ENCODE data around the gene ECM2.
"Not testable (repeated sequence)": the region's sequence is repeated elsewhere in the genome, so short reads cannot be mapped to it uniquely, and the experiment has no call there.

ECM2 gene

DNA sequence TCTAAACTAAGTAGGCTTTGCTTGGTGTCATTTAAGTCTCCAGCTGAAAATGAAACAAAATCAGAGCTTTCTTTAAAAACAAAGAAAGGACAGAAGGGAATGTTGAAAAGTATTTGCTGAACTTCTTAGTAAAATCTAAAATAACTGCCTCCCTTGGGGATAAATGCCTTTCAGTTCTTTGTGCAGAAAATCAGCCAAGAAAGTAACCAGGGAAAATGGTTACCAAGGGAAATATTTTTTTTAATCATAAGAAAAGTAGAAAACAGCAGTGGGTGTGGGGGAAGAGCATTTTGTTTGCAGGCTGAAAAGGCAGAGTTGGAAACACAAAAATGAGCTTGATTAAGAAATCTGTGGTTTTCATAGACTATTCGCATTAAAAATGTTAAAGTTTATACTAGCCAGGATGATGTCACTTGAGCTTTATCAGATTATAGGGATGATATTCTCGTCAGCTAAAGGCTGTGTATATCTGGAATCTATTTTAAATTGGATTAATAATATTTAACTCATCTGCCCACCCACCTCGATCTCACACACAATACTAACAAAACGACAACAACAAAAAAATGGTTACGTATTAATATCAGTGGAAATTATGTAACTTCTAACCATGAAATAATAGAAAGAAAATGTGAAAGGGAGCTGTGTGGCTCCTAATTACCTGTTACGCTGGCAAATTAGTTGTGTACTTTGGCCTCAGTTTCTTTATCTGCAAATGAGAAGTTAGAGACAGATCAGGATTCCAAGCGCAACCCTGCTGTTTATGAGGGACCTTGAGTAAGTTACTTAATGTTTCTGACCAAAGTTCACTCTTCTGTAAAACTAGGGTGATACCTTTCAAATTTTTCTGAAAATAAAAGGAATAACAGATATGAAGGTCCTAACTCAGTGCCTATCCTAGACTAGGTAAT, at the start of gene ECM2:
TSS of gene ECM2 (minus strand) at position 51 of the 911 bp plus-strand sequence. CDS start 13,124 bp downstream, outside the sequence.
- no peak for DNase-seq (ENCODE audit: low read depth)

DNA sequence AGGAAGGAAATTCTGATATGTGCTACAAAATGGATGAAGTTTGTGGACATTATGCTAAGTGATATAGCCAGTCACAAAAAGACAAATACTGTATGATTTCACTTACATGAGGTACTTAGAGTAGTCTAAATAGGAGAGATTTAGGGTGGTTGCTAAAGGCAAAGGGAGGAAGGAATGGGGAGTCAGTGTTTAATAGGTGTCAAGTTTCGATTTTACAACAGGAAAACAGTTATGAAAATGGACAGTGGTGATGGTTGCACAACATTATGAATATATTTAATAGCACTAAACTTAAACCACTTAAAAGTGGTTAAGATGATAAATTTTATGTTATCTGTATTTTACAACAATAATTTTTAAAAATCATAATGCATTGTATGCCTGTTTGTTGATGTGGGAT, 40.4 kb upstream of the ECM2 start:
- no peak for DNase-seq (ENCODE audit: low read depth)

DNA sequence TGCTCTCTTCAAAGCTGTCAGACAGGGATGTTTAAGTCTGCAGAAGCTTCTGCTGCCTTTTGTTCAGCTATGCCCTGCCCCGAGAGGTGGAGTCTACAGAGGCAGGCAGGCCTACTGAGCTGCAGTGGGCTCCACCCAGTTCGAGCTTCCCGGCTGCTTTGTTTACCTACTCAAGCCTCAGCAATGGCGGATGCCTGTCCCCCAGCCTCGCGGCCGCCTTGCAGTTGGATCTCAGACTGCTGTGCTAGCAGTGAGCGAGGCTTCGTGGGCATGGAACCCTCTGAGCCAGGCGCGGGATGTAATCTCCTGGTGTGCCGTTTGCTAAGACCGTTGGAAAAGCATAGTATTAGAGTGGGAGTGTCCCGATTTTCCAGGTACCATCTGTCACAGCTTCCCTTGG, 37.8 kb upstream of the ECM2 start:
- not testable (repeated sequence) for DNase-seq (ENCODE audit: low read depth)

DNA sequence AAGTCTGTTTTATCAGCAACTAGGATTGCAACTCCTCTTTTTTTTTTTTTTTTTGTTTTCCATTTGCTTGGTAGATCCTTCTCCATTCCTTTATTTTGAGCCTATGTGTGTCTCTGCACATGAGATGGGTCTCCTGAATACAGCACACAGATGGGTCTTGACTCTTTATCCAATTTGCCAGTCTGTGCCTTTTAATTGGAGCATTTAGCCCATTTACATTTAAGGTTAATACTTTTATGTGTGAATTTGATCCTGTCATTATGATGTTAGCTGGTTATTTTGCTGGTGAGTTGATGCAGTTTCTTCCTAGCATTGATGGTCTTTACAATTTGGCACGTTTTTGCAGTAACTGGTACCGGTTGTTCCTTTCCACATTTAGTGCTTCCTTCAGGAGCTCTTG, 36.1 kb upstream of the ECM2 start:
- DNase-seq (ENCODE audit: low read depth), result not testable (repeated sequence)

DNA sequence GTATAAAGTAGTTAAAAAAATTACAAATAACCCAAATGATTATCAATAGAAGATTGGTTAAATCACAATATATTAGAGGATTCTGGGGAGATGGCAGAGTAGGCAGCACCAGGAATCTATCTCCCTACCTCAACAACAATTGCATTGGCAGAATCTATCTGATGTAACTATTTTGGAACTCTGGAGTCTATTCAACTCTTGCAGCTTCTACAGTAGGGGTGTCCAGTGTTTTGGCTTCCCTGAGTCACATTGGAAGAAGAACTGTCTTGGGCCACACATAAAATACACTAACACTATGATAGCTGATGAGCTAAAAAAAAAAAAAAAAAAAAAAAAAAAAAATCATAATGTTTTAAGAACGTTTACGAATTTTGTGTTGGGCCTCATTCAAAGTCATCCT, 29.2 kb upstream of the ECM2 start:
- DNase-seq (ENCODE audit: low read depth), result no peak

DNA sequence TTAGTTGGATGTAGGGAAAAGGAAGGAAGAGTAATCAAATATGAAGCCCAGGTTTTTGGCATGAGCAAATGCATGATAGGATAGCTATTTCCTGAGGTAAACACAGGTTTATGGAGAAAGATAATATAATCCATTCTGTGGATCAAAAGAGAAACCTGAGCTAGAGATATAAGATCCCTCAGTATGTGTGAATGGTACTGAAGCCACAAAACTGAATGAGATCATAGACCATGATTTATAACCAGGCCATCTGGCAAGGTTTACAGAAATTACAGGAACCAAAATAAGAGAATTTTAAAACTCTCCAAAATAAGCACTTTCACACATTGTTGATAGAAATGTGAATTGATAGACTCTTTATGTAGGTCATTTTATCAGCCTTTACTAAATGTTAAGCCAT, 28.7 kb upstream of the ECM2 start:
- DNase-seq (ENCODE audit: low read depth), result no peak

DNA sequence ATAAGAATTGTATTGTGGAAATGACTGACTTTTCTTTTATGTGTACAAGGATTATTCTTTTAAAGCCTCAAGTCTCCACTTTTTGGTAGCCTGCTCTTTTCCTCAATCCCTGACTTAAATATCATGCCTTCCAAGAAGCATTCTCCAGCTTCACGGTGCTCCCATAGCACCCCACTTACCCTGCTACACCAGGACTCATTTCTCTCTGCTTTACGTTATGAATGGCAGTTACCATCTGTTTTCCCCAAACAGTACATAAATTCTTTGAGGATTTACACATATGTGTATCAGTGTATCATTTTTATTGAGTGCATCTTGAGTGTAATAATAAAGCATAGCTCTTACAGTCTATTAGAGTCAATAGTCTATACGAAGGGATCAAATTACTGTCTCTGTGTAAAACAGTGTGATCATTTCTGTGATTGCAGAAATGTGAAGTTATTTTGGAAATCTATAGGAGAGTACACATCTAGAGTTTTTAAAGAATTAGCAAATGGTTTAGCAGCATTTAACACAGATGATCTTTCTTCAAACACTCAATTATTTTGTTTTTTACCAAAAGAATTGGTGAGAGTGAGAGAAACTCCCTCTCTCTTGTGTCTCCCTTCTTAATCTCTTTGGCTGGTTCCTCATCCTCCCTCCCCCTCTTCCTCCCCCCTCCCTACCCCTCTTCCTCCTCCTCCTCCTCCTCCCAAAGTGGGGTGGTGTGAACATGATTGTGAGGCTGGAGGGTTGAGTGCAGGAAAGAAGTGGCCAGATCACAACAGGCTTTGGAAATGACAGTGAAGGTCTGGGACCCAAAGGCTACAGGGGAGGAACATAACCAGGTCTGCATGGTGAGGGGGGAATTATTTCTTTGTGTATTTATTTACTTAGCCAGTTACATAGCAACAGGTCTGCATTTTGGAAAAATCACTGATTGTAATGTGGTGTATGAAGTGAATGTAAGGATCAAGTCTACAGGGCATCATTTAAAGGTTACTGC, 27.6 kb upstream of the ECM2 start:
- no peak for DNase-seq (ENCODE audit: low read depth)

DNA sequence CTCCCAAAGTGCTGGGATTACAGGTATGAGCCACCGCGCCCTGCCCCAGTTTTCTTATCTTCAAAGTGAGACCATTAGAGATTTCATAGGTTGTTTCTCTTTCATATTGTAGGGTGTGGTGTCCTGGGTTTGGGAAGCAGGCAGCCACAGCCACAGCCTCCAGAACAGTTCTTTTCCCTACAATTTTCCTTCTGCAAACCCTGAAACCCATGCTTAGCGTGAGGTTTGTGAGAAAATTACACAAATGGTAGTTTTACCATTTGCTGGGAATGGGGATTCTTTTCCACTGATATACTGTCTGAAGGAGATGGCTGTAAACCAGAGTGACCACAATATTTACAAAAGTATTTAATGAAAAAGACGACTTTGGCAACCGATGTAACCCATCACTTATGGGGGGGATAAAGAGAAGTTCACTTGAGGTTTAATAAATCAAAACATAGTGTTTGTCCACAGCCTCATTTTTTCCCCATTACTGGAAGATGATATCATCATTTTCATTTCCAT, 26.7 kb upstream of the ECM2 start:
- DNase-seq (ENCODE audit: low read depth), result no peak

DNA sequence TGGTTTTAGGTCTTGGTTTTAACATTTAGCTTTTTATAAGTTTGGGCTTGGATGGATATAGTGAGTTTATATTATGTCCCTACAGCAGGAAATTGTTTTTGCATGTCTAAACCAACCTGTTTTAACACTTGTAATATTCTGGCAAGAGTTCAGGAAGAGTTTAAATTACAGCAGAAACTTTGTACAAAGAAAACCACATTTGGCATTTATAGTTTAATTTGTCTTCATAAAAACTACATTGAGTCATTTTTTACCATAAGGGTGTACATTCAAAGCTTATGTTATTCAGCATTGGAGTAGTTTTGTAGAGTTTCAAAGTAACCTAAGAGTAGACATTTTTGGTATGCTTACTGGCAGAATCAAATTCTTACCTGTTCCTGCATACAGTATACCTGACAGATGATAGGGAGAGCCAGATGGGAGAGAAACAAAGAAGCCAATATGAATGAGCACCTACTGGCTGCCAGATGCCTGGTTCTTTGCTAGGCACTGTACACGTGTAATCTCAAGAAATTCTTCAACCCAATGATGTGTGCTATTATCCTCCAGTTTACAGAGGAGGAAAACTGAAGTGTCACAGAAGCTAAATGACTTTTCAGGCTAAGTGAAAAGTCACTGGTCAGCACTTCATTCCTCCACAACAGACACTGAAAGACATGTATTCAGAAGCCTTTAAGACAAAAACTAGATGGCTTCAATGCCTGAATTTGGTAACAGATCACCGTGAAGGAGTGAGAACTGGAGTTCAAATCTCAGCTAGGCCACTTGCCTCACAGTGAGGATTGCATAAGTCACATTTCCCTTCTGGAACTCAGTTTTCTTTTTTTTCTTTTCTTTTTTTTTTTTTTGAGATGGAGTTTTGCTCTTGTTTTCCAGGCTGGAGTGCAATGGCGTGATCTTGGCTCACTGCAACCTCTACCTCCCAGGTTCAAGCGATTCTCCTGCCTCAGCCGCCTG, 25.9 kb upstream of the ECM2 start:
- DNase-seq (ENCODE audit: low read depth), result no peak

DNA sequence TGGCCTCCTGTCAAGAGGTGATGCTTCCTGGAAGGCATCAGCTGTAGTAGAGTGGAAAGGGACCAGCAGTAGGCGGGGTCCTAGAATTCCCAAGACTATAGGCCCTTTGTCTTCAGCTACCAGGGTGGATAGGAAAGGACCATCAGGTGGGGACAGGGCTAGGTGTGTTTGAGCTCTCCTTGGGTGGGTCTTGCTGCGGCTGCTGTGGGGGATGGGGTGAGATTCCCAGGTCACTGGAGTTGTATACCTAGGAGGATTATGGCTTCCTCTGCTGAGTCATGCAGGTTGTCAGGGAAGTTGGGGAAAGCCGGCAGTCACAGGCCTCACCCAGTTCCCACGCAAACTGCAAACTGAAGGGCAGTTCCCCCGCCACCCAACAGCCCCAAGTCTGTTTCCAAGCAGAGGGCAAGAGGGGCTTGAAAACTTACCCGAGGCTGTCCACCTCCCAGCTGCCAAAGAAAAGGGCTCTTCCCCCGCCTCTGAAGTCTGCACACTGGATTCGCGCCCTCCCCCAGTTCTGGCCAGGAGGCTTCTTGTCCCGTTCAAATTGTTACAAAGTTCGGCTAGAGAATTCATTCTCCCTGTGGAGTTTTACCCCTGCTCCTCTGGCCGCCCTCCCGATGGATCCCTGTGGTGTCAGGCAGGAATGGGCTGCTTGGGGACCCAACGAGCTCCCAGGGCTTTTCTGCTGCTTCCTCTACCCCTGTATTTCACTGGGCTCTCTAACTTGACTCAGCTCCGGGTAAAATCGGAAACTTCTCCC, 23.0 kb upstream of the ECM2 start:
- no peak for DNase-seq (ENCODE audit: low read depth)

DNA sequence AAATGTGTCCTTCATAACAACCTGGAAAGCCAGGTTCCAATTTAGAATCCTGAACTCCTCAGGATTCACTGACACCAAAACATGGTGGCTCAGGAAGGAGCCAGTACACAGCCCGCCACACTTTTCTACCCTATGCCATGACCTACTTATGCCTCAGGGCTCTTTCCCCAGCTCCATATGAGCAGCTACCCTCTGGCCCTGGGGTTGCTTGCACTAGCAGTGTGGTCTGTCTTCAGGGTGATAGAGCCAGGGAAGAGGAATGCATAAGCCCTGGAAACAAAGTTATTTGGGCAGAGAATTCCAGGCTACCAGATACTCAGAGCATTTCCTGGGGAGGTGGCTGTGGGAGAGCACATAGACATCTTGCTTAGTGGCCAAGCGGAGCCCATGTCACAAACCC, 15.0 kb upstream of the ECM2 start:
- DNase-seq (ENCODE audit: low read depth), result no peak

DNA sequence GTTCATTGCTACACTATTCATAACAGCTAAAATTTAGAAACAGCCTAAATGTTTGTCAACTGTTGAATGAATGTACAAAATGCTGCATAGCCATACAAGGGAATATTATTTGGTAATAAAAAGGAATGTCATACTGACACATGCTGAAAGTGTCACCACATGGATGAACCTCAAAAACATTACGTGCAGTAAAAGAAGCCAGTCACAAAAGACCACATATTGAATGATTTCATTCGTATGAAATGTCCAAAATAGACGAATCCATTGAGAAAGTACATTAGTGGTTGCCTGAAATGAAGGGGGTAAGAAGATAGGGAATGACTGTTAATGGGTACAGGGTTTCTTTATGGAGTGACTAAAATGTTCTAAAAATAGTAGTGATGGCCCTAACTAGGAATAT, 11.6 kb upstream of the ECM2 start:
- no peak for DNase-seq (ENCODE audit: low read depth)

DNA sequence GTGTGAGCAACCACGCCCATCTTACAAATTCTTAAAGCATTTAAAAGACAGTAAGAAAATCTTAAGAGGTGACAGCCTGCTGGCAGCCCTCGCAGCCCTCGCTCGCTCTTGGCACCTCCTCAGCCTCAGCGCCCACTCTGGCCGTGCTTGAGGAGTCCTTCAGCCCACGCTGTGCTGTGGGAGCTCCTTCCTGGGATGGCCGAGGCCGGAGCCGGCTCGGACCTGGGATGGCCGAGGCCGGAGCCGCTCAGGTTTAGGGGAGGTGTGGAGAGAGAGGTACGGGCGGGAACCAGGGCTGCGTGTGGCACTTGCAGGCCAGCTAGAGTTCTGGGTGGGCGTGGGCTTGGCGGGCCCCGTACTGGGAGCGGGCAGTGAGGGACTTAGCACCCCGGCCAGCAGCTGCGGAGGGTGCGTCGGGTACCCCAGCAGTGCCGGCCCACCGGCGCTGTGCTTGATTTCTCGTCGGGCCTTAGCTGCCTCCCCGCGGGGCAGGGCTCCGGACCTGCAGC, 9.3 kb upstream of the ECM2 start:
- no peak for DNase-seq (ENCODE audit: low read depth)

DNA sequence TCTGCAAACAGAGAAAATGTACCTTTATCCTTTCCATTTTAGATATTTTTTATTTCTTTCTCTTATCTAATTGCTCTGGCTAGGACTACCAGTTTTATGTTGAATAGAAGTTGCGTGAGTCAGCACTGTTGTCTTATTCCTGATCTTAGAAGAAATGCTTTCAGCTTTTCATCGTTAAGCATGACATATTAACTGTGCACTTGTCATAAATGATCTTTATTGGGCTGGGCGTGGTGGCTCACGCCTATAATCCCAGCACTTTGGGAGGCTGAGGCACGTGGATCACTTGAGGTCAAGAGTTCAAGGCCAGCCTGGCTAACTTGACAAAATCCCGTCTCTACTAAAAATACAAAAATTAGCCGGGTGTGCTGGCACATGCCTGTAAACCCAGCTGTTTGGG, 8.2 kb upstream of the ECM2 start:
- no peak for DNase-seq (ENCODE audit: low read depth)

DNA sequence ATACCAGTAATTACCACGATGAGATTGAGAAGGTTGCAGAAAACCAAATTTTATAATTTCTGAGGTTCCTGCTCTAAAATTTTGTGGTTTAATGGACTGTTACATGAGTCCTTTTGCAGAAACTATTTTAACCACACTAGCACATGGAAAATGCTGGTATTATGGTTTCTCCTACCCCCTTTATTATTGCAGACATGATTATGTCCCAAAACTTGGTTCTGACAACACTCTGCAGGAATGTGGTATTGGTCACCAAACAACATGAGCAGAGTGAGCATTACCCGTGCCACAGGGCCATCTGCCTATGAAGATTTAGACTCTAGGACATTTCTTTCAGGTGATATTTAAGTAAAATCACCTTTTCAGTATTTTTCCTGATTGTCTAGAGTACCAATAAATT, 2.8 kb upstream of the ECM2 start:
- DNase-seq (ENCODE audit: low read depth), result no peak

DNA sequence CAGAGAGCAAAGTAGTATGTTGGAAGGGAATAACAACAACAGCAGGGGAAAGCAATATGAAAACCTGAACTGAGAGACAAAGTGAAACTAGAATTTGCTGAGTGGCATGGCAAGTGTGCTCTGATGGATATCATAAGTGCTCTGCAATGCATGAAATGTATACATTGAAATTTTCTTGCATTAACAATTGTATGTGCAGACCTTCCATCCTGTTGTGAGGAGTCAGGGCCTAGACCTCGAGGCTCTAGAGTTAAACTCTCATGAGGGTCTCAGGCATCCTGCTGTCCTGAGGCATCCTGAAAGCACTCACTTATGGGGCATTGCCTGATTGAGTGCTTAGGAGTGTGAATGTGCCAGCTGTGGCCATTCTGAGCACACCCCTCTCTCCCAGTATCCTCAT, 1.1 kb downstream of the ECM2 start:
- no peak for DNase-seq (ENCODE audit: low read depth)

DNA sequence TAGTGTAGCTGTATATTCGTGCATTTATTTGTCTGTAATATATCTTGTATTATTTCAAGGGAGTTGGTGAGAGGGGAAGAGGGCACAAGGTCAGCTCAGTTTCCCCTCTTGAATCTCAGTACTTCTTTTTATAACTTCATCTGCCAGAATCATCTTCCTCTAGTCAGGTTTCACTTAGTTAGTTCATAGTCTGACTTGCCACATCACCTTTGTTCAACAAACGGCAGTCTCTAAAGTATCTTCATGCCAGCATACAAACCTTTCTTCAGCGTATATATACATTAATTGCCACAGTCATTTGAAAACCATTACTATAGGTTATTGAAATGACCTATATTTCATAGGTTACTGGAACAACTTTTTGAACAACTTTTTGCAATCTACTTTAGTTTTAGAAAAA, 1.6 kb downstream of the ECM2 start:
- DNase-seq (ENCODE audit: low read depth), result no peak

DNA sequence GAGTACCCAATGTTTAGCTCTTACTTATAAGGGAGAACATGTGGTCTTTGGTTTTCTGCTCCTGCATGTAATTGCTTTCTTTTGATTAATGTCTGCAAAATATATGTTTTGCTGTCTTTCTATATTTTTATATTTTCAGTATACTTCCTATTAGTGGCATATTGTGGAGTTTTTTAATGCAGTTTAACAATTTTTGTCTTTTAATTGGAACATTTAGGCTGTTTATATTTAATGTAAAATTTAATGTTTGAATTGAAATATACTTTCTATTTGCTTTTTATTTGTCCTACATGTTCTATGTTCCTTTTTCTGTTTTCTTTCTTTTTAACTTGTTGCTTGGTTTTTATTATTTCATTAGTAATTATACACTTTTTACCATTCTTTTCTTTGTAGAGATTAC, 4.9 kb downstream of the ECM2 start:
- no peak for DNase-seq (ENCODE audit: low read depth)

DNA sequence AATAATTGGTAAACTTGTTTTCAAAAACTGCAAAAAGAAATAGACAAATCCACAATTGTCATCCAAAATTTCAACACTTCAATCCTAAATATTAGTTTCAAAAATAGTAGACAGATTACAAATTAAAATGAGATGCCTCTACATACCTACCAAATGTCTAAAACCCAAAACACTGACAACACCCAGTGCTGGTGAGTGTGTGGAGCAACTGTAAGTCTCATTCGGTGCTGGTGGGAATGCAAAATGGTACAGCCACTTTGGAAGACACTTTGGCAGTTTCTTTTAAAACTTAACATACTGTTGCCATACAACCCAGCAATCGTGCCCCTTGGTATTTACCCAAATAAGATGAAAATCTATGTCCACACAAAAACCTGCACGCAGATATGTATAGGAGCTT, 6.7 kb downstream of the ECM2 start:
- no peak for DNase-seq (ENCODE audit: low read depth)

DNA sequence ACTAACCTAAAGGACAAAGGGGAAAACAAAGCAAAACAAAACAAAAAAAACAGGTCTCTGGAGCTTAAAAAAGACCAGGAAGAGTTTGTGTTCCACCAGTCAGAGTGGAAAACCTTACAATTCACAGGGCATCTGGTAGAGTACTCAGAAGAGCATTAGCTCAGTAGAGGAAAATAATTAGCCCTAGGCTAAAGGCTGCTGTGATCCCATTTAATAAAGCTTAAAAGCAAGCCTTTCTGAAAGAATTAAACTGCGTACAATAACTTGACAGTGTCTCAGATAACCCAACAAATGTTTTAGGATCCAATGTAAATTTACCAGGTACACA, 7.3 kb downstream of the ECM2 start:
- DNase-seq (ENCODE audit: low read depth), result no peak
